DLD1 (cell line): Measurements from ENCODE around the gene CHAT.
"Not testable (repeated sequence)": the region's sequence is repeated elsewhere in the genome, so short reads cannot be mapped to it uniquely, and the experiment has no call there.

Source experiments
- in situ Hi-C: cut with HindIII; loops from 2 replicates; pipeline ENCODE4 v1.10.0; 2017; ENCODE audit warnings: low sequenced_read_pairs

Gene CHAT

DNA sequence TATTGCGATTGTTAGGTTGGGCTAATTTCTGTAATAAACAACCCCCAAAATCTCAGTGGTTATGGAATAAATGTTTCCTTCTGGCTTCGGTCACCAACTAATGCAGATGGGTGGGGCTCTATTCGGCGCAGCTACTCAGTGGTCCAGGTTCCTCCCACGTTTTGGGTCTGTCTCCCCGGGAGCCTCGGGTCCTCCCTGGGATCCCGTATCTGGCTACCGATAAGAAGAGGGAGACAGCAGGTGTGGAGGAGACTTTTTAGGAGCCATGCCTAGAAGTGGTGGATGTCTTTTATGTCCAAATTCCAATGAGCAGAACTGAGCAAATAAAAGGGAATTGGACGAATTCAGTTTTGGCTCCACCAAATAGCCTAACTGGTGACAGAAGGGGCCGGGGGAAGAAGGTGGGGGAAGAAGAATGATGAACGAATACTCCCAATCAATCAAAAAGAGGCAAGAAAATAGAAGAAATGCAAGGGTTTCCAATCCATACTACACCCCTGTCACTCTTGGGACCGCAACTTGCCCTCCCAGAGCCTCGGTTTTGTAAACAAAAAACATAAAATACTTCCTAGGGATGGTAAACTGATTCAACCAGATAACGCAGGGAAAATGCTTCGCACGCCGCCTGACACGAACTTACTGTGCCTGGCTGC lies 65.1 kb downstream of the CHAT start:
- in situ Hi-C loops, result no loop called here

DNA sequence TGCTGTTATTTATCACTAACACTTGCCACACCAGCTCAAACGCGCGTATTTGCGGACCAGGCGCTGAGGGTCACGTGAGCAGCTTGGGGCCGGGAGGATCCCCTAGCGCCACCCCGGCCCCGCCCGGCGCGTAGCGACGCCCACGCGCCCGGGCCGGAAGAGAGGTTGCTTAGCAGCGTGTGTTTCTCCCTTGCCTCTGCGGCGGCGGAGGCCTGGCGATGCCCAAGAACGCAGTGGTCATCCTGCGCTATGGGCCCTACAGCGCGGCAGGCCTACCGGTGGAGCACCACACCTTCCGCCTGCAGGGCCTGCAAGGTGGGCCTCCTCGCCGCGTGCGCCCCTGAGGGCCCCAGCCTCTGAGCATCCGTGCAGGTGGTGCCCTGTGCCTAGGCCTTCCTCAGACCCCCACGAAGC lies 65.7 kb downstream of the CHAT start, which contains the start of gene C10orf53:
C10orf53 (plus strand) TSS at position 172 of the 414 bp plus-strand sequence; CDS start at position 219, 47 bp downstream.
- in situ Hi-C loops, result no loop called here

DNA sequence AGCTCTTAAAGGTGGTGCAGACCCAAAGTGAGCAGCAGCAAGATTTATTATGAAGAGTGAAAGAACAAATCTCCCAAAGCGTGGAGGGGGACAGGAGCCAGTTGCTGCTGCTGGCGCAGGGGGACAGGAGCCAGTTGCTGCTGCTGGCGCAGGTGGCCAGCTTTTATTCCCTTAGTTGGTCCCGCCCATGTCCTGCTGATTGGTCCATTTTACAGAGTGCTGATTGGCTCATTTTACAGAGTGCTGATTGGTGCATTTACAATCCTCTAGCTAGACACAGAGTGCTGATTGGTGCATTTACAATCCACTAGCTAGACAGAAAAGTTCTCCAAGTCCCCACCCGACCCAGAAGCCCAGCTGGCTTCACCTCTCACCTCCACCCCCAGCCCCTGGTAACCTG lies 68.6 kb downstream of the CHAT start:
- in situ Hi-C loops, result not testable (repeated sequence)

DNA sequence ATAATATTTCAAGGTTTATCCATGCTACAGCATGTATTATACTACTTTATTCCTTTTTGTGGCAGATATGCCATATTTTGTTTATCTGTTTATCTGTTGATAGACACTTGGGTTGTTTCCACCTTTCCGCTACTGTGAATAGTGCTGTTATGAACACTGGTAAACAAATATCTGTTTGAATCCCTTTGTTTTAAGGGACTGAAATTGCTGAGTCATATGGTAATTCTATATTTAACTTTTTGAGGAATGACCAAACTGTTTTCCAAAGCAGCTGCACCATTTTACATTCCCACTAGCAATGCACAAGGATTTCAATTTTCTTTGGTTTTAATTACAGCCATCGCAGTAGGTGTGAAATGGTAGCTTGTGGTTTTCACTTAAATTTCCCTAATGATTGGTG lies 69.0 kb downstream of the CHAT start:
- in situ Hi-C loops, result no loop called here

DNA sequence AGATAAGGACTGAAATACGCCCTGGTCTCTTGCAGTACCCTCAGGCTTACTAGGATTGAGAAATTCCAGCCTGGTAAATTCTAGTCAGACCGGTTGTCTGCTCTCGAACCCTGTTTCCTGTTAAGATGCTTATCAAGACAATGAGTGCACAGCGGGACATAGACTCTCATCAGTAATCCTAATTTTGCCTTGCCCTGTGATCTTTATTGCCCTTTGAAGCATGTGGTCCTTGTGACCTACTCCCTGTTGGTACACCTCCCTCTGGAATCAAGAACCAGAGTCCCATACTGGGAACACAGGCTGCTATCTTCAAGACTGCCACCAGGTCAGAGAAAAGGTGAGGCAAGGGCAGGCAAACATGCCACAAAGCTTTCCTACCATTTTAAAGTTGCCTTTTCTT lies 72.8 kb downstream of the CHAT start:
- in situ Hi-C loops, result no loop called here

DNA sequence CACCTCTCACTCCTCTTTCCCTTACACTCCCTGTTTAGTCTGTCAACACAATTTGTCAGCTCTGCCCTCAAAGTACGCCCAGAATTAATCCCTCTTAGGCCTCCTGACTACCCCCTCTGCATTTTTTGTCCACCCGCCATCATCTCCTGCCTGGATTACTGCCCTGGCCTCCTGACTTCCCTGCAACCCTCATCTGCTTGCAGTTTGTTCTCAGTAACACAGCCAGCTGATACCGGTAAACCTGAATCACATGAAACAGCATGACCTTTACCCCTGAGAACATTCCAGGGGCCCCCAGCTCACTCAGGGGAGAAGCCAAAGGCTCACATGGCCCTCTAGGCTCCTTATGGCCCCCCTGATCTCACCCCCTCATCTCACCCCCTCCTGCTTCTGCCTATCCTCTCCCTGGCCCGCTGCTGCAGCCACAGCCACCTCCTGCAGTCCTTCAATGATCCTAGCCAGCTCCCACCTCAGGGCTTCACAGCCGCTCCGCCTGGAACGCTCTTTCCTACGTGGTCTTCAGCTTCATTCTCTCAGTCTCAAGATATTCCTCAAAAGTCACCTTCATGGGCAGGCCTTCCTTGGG lies 74.5 kb downstream of the CHAT start:
- in situ Hi-C loops, result no loop called here

DNA sequence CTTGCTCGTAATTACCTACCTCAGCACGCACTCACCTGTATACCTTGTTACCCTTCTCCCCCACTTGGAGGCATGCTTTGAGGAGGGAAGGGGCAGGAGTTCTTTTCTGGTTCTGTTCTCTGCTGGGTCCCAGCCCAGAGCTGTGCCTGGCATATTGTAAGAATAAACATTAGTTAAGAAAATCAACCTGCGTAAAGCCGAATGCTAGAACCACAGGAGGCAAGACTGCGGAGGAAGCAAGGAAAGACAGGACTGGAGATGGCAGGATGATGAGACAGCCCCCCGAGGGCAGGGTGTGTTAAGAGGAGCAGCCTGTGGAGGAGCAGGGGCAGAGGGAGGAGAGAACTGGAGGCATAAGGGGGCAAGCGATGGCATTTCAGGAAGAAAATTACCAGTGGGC lies 75.1 kb downstream of the CHAT start:
- in situ Hi-C loops, result no loop called here

DNA sequence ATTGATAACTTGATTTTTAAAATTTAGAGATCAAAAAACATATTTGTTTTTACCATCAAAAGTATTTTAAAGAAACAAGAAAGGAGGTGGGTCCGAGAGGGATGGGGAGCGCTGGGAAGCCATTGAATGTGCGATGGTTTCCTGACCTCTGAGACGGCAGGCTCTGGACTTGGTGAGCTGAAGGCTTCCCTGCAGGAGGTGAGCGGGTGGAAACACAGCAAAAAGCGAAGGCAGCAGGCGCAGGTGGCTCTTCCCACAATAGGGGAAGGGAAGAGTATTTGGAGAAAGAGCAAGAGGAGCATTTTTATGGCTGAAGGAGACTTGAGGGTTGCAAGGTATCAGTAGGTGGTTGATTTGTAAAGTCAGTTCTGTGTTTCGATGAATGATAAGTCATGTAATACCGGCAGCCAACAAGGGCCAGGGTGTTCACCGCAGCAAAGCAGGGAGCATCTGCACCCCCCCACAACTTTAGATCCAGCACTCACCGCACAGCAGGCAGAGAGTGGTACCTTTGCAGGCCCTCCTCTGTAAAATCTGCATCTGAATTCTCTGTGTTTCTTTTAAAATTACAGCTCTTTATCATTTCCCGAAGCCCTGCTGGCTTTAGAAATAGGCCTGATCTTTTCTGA lies 76.2 kb downstream of the CHAT start:
- in situ Hi-C loops, result no loop called here

DNA sequence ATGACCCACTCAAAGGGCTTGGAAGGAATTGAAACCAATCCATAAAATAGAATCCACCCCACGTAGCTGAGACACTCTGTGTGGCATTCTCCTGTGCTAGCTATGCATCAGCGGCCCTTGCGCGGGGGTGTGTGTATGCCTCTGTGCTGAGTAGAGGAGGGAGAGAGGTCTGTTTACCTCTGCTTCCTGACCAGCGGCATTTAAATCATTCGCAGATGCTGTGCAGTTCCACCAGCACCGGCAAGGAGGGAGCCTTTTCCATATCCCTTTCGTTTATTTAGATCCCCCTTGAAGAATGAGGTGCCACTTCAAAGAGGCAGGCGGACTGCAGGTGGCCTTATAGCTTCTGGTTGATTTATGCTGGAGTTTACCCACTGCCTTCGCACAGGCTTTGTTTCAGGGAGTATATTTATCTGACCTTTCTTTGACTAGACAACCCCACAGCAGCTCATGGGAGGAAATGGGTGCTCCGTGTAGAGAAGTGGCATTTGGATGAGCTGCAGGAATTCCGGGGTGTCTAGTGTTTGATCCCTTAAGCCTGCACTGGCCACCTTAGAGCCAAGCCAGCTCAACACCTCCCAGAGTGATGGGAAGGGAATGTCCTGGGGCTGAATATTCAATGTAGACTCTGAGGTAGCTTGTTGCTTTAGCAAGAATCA lies 77.0 kb downstream of the CHAT start:
- in situ Hi-C loops, result no loop called here

DNA sequence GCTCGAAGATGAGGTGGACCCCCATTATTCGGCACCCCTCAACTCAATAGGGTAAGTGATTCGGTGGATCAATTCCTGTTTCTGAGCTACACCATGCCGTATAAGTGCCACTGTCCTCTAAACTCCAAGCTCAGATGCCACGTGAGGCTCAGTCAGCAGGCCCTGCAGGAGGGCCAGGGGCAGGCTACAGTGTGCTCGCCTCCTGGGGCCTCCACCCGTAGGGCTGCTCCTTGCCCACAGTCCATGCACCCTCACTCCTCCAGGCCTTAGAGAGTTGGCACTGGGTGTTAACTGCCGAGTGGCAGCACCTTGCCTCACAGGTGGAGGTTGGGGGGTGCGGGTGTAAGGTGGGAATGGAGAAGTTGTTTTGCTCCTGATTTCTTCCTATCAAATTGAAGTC lies 77.8 kb downstream of the CHAT start:
- in situ Hi-C loops, result no loop called here

DNA sequence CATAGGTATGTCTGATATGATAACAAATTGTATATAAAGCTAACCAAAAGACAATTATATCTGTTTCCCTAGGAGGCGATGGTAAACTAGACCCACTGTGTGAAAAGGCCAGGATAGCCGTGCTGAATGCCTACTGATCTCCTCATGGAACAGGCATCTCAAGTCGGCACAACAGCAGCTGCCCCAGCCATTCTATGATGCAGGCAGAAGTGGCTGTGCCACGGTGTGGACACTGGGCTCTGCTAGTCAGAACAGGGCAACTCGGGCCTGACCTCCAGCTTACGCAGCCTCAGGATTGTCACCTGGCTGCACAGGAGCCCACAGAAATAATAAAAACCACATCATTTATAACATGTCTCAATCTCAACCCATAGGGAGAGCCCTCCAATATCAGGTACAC lies 80.6 kb downstream of the CHAT start:
- in situ Hi-C loops, result no loop called here

DNA sequence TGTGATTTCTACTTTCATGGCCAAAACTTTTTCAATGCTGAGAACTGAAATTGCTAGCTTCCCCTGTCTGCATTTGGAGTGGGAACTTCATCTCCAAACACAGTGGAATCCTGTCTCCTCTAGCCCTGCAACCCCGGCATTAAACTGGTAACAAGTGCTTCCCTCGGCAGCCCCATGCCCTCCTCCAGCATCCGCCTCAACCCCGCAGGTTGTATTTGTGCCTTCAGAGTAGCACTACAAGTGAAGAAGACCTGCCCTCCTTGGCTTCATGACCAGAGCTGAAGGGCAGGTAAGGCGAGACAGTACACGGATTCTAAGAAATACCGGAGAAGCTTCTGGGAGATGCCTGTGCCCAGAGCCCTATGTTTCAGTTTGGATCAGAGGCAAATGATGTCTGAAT lies 82.5 kb downstream of the CHAT start:
- in situ Hi-C loops, result no loop called here

DNA sequence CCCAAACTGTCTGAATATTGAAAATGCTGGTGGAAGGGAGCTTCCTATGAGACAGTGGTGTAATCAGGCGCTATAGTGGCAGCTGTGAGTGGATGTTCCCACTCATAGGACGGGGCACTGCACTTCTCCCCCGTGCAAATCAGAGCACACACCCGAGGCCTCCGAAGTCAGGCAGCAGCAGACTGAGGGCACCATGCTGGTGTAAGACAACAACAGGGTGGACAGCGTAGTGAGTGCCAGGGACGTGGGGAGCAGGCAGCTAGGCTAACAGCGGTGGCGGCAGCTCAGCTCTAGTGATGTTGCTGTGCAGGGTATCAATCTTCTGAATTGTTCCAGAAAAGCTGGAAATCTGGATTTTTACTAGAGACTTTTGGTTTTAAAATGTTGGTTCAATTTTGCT lies 84.8 kb downstream of the CHAT start:
- in situ Hi-C loops, result no loop called here

DNA sequence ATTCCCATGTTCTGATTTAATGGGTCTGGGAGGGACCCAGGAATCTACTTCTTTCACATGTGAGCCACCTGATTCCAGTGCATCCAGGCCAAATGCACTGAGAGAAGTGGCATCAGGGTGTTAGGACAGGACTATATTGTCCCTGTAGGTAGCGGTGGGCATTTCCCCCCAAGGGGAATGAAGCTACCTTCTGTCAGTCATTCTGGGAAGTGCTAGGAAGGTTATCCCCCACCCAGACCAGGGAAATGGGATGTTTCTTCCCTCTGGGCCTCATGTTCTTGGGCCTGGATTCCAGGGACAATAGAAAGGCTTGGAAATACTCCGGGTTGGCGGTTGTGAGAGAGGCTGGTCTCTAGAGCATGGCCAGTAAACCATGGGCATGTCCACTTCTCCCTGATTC lies 86.4 kb downstream of the CHAT start:
- in situ Hi-C loops, result no loop called here

DNA sequence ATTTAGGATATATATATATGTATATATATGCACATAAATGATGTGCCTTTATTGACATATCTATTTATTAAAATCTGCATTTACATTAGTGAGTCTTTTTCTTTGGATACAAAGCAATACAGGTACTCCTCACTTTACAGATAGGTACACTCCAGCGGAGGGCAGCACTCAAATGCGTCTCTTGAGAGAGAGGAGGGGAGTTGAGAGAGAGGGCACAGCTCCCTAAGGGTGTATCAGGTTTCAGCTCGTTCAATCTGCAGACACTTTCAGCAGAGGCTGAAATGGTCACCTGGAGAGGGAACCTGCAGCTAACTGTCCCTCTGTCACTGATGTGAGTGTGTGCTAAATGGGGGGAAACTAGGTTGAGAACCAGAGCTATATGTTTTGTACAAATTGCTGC lies 87.2 kb downstream of the CHAT start:
- in situ Hi-C loops, result no loop called here

DNA sequence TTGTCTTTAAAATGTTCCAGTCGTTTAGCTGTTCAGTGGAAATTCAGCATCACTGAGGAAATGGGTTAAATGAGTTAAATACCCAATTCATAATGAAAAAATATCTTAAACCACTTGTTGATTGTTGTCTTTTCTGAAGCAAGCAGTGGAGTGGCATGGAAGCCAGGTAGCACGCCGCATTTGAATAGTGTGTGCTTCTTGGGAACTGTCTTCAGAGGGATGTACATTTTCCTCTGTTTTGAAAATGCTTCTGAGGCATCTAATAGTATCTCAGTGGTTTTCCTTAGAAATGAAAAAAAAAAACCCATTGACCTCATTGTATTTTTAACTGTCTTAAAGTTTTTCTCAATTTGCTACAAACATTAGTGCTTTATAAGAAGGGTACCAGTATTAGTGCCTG lies 93.7 kb downstream of the CHAT start:
- in situ Hi-C loops, result no loop called here

DNA sequence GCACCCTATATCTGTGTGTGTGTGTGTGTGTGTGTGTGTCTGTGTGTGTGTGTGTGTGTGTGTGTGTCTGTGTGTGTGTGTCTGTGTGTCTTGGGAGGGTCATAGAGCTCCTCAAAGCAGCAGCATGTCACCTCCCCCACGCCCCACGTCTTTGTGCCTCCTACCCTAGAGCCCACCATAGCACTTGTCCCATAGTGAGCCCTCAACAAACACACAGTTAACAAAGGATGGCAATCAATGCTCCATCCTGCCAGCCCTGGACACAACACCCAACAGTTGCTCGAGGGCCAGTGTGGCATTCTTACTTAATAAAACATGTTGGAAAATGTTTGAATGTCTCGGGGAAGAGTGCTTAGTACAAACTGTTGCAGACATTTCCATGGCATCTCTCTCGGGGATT lies 96.1 kb downstream of the CHAT start:
- in situ Hi-C loops, result no loop called here

DNA sequence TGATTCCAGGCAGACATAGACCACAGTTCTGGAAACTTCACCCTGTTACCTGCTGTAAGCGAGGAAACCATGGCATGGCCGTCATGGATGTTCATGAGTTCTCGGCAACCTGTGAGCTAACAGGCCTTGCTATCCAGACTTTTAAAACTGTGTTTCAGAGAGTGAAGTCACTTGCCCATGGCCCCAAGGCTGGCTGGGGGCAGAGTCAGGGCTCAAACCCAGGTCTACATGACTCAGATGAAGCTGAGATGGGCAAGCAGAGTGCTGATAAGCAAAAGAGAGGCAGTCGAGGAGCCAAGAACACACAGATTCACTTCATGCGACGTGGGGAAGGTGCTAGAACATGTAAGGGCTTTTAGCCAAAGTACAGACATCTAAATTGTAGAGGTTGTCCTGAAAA lies 97.1 kb downstream of the CHAT start:
- in situ Hi-C loops, result no loop called here

DNA sequence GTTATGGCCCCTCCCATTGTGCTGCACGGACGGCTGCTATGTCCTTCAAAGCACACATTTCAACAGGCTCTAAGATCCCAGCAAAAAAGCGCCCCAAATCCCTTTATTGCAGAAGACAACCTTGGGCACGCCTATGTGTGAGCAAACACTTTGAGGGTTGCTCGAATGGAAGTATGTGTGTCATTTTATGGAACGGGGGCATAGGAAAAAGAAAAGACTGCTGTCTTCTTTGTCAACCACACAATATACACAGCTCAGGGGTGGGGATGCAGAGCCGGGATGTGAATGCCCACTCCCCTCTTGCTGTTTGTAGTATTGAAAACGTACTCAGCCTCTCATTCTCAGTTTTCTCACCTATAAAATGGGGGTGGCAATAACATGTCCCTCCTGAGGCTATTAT lies 97.6 kb downstream of the CHAT start:
- in situ Hi-C loops, result no loop called here

DNA sequence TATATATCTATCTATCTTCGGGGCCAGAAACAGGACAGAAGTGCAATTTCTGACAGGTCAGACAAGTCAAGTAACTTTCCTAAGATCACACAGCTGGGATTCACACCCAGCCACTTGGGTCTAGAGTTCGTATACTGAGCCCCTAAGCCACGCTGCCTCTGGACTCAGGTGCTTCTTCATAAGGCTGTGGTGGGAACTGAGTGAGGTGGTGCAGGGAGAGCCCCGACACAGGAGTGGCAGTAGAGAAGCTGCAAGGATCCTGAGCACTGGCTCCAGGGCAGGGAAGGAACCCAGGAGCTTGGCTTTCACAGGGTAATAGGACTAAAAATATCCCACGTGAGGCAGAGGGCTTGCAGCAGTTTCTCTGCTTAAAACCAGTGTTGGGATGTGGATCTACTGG lies 99.4 kb downstream of the CHAT start:
- in situ Hi-C loops, result no loop called here
